Measurements from ENCODE around the gene TMOD3. TPM values are rescaled to one million over a fixed set of nuclear protein-coding genes. Genes with fewer than 3 reads are reported as not detected.
"Not testable (repeated sequence)": the region's sequence is repeated elsewhere in the genome, so short reads cannot be mapped to it uniquely, and the experiment has no call there.

The TMOD3 gene
- total and polyA plus RNA-seq, 12 donors, result 5.4 to 28.7 (median 18.2) TPM

DNA sequence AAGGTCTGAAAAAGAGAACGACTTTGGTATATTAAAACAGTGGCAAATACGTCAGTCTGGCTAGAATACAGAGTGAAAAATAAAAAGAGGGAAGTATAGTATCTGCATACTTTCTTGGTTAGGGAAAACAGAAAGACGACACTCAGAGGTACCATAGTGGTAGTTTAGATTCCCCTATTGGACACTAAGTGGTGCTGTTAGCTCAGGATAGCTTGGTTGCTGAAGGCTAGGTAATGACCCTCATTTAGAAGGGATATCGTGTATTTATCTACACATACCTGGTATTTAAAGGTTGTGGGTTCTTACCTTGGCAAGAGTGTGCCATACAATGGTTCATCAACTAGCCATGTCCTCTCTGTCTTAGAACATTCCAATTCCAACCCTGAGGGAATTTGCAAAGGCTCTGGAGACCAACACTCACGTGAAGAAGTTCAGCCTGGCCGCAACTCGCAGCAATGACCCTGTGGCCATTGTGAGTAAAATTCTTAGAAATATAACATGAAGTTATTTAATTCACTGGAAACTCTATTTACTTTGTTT is 47.0 kb upstream of the TMOD3 start:
- ATAC-seq (no peak), DNase-seq (no peak)
- Histone ChIP-seq H3K27me3 (no peaks in the 10 kb centered on the region), H3K9me3 (peaks cover 0 to 3% (median 0%) of the 10 kb centered on the region in 11 donors), H3K36me3 (peaks cover 0 to 65% (median 28%) of the 10 kb centered on the region in 9 donors), H3K27ac (no peak overlapping the region), H3K4me1 (no peaks in the 10 kb centered on the region), H3K4me3 (no peak overlapping the region)
- 80 to 82% methylated on average over 7 of the region's 7 CpGs for WGBS, 2 donors
- intact Hi-C loops (cut with DNase I), result loop anchor here in 1 of 10 donors (10.0 kb wide), 1 partner anchor 122 kb away; no protein-coding TSS in a partner anchor
- TF ChIP-seq, protein P1, sequence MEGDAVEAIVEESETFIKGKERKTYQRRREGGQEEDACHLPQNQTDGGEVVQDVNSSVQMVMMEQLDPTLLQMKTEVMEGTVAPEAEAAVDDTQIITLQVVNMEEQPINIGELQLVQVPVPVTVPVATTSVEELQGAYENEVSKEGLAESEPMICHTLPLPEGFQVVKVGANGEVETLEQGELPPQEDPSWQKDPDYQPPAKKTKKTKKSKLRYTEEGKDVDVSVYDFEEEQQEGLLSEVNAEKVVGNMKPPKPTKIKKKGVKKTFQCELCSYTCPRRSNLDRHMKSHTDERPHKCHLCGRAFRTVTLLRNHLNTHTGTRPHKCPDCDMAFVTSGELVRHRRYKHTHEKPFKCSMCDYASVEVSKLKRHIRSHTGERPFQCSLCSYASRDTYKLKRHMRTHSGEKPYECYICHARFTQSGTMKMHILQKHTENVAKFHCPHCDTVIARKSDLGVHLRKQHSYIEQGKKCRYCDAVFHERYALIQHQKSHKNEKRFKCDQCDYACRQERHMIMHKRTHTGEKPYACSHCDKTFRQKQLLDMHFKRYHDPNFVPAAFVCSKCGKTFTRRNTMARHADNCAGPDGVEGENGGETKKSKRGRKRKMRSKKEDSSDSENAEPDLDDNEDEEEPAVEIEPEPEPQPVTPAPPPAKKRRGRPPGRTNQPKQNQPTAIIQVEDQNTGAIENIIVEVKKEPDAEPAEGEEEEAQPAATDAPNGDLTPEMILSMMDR (IDR thresholded peaks at IDR 0.05), result peak in 6 of 9 donors; percentile 16 to 37 (median 28)

DNA sequence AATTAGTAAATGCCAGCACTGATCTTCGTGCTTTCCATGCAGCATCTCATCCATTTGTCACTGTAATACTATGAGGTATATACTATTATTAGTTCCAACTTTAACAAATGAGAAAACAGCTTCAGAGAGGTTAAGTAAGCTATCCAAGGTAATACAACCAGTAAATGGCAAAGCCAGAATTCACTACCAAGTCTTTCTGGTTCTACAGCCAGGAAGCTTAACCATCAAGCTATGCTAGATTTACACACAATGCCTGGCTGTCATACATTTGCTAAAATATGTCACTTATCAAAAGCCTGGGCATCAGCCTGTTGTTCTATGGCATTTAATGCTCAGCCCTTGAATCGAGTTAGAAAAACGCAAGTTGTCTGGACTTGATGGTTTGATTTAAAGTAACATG is 45.5 kb upstream of the TMOD3 start:
- no peak overlapping the region for H3K27ac ChIP-seq
- peaks cover 0 to 67% (median 28%) of the 10 kb centered on the region in 9 donors for H3K36me3 ChIP-seq
- ATAC-seq (no peak), DNase-seq (no peak)
- no peaks in the 10 kb centered on the region for H3K4me1 ChIP-seq
- H3K27me3 ChIP-seq, result no peaks in the 10 kb centered on the region
- TF ChIP-seq, protein P1 (IDR thresholded peaks at IDR 0.05), result no peak
- H3K4me3 ChIP-seq, result no peak overlapping the region
- intact Hi-C loops (cut with DNase I), result loop anchor here in 1 of 10 donors (10.0 kb wide), 1 partner anchor 121 kb away; no protein-coding TSS in a partner anchor
- 94 to 97% methylated on average over 3 of the region's 3 CpGs for WGBS, 2 donors
- peaks cover 0 to 3% (median 0%) of the 10 kb centered on the region in 11 donors for H3K9me3 ChIP-seq

DNA sequence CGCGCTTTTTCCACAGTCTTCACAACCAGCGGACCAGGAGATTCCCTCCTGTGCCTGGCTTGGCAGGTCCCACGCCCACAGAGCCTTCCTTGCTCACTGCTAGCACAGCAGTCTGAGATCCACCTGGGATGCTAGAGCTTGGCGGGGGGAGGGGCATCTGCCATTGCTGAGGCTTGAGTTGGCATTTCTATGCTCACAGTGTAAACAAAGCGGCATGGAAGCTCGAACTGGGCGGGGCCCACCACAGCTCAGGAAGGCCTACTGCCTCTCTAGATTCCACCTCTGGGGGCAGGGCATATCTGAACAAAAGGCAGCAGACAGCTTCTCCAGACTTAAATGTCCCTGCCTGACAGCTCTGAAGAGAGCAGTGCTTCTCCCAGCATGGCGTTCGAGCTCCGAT is 42.3 kb upstream of the TMOD3 start:
- not testable (repeated sequence) for H3K27ac ChIP-seq, H3K4me1 ChIP-seq, H3K4me3 ChIP-seq, H3K27me3 ChIP-seq, H3K9me3 ChIP-seq, DNase-seq, ATAC-seq
- 93 to 97% methylated on average over 11 of the region's 11 CpGs for WGBS, 2 donors
- H3K36me3 ChIP-seq, result peaks cover 0 to 51% (median 21%) of the 10 kb centered on the region in 9 donors
- intact Hi-C loops (cut with DNase I), result loop anchor here in 1 of 10 donors (10.0 kb wide), 1 partner anchor 118 kb away; no protein-coding TSS in a partner anchor

DNA sequence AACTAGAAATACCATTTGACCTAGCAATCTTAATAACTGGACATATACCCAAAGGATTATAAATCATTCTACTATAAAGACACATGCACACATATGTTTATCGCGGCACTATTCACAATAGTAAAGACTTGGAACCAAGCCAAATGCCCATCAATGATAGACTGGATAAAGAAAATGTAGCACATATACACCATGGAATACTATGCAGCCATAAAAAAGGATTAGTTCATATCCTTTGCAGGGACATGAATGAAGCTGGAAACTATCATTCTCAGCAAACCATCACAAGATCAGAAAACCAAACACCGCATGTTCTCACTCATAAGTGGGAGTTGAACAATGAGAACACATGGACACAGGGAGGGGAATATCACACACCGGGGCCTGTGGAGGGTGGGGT is 37.0 kb upstream of the TMOD3 start:
- Histone ChIP-seq H3K4me1 (peaks cover 0 to 19% (median 13%) of the 10 kb centered on the region in 9 donors), H3K27ac (peak overlapping the region in 1 of 10 donors; percentile 33)
- intact Hi-C loops (cut with DNase I), result loop anchor here in 1 of 10 donors (10.0 kb wide), 1 partner anchor 92 kb away; no protein-coding TSS in a partner anchor
- not testable (repeated sequence) for ATAC-seq, H3K4me3 ChIP-seq, H3K27me3 ChIP-seq, DNase-seq, H3K36me3 ChIP-seq, H3K9me3 ChIP-seq
- 94 to 98% methylated on average over 4 of the region's 4 CpGs for WGBS, 2 donors

DNA sequence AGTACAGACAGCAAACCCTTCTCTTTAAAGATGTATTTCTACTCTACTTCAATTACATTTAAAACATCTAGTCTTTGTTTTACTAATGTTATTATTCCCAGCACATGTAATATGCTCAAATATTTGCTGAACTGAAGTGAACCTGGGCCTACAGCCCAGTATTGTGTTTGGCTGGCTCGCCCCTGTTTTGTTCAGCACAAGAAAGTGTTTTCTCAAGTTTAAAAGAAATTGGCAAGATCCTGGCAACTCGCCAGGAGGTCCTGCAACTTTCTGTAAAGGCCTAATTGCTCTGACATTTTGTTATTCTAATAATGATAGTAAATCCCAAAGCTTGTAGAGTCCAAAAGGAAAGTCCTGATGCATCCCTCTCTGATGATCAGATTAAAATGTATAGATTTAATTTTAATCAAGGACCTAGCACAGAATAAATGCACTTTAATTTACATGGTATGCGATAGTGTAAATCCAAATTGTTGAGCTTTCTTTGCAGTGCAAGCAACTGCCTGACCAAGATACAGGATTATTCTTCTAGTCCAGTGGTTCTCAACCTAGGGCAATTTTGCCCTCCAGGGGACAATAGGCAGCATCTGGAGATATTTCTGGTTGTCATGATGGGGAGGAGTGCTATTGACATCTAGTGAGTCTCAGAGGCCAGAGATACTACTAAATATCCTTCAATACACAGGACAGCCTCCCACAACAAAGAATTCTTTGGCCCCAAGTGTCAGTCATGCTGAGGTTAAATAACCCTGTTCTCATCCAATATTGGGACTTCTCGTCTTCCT is 35.7 kb upstream of the TMOD3 start:
- Histone ChIP-seq H3K36me3 (peaks cover 0 to 7% (median 3%) of the 10 kb centered on the region in 9 donors), H3K4me1 (peaks cover 3 to 20% (median 13%) of the 10 kb centered on the region in 9 donors), H3K4me3 (no peak overlapping the region), H3K27me3 (no peaks in the 10 kb centered on the region), H3K27ac (peak overlapping the region in 4 of 10 donors; percentile 20 to 46 (median 39)), H3K9me3 (peaks cover 0 to 7% (median 0%) of the 10 kb centered on the region in 11 donors)
- TF ChIP-seq, protein P1 (IDR thresholded peaks at IDR 0.05), result no peak
- DNase-seq (peak; percentile 58 to 72), ATAC-seq (peak in 5 of 8 donors; percentile 70 to 87 (median 79))
- intact Hi-C loops (cut with DNase I), result loop anchor here in 1 of 10 donors (10.0 kb wide), 1 partner anchor 91 kb away; no protein-coding TSS in a partner anchor
- WGBS, 2 donors, result 51 to 62% methylated on average over 4 of the region's 4 CpGs
